ENCODE results near the gene AKT2. TPM values are rescaled to one million over a fixed set of nuclear protein-coding genes. Genes with fewer than 3 reads are reported as not detected.

The AKT2 gene
- total RNA-seq, 2 experiments from 2014 or later = 139 to 144 TPM

GRCh38 chr19:40323705-40324104 lies 38.6 kb upstream of the AKT2 start:
- no peaks in the 10 kb centered on the region for H3K4me1 Mint-ChIP-seq (ENCODE audit: low read depth)
- POLR2A ChIA-PET = no interaction called here

GRCh38 chr19:40322951-40323615 lies 37.9 kb upstream of the AKT2 start:
- Mint-ChIP-seq H3K27ac (no peak overlapping the region), H3K4me1 (ENCODE audit: low read depth) (no peaks in the 10 kb centered on the region)

More at GRCh38 chr19:40323705-40324104, 38.6 kb upstream of the AKT2 start:
- Mint-ChIP-seq H3K4me3 (no peak overlapping the region), H3K9me3 (no peaks in the 10 kb centered on the region), H3K27me3 (no peaks in the 10 kb centered on the region), H3K36me3 (ENCODE audit: low read depth) (peaks cover 26% of the 10 kb centered on the region), H3K27ac (no peak overlapping the region)
- TF ChIP-seq CTCF (IDR thresholded peaks at IDR 0.05) = no peak
- intact Hi-C loops (cut with micrococcal nuclease) = no loop called here
- CTCF ChIA-PET = no interaction called here
- no peak for DNase-seq
- ATAC-seq = no peak

GRCh38 chr19:40322271-40322610 lies 37.1 kb upstream of the AKT2 start:
- H3K27me3 Mint-ChIP-seq = no peaks in the 10 kb centered on the region
- DNase-seq = no peak
- no peak overlapping the region for H3K27ac Mint-ChIP-seq
- ChIA-PET CTCF (interaction anchor here (0.7 kb wide), 1 partner anchor 17 kb away, joined by 4 read pairs; no protein-coding TSS in a partner anchor), POLR2A (no interaction called here)
- ATAC-seq = no peak
- TF ChIP-seq CTCF (IDR thresholded peaks at IDR 0.05) = no peak
- peaks cover 20% of the 10 kb centered on the region for H3K36me3 Mint-ChIP-seq (ENCODE audit: low read depth)
- H3K4me1 Mint-ChIP-seq (ENCODE audit: low read depth) = no peaks in the 10 kb centered on the region
- no peak overlapping the region for H3K4me3 Mint-ChIP-seq
- no peaks in the 10 kb centered on the region for H3K9me3 Mint-ChIP-seq
- intact Hi-C loops (cut with micrococcal nuclease) = no loop called here

More at GRCh38 chr19:40322951-40323615, 37.9 kb upstream of the AKT2 start:
- ATAC-seq (no peak), DNase-seq (no peak)
- CTCF ChIA-PET = no interaction called here
- Mint-ChIP-seq H3K4me3 (no peak overlapping the region), H3K27me3 (no peaks in the 10 kb centered on the region), H3K36me3 (ENCODE audit: low read depth) (peaks cover 22% of the 10 kb centered on the region), H3K9me3 (no peaks in the 10 kb centered on the region)
- intact Hi-C loops (cut with micrococcal nuclease) = no loop called here
- TF ChIP-seq CTCF (IDR thresholded peaks at IDR 0.05) = no peak
- POLR2A ChIA-PET = no interaction called here

GRCh38 chr19:40321566-40322270 lies 36.6 kb upstream of the AKT2 start:
- Mint-ChIP-seq H3K27me3 (no peaks in the 10 kb centered on the region), H3K9me3 (no peaks in the 10 kb centered on the region), H3K4me3 (no peak overlapping the region), H3K4me1 (ENCODE audit: low read depth) (no peaks in the 10 kb centered on the region), H3K27ac (no peak overlapping the region), H3K36me3 (ENCODE audit: low read depth) (peaks cover 22% of the 10 kb centered on the region)
- ChIA-PET CTCF (interaction anchor here (0.7 kb wide), 1 partner anchor 17 kb away, joined by 4 read pairs; no protein-coding TSS in a partner anchor), POLR2A (no interaction called here)
- no peak for TF ChIP-seq CTCF (IDR thresholded peaks at IDR 0.05)
- DNase-seq (no peak), ATAC-seq (no peak)
- intact Hi-C loops (cut with micrococcal nuclease) = no loop called here

GRCh38 chr19:40321076-40321475 lies 35.9 kb upstream of the AKT2 start:
- intact Hi-C loops (cut with micrococcal nuclease) = no loop called here
- Mint-ChIP-seq H3K4me1 (ENCODE audit: low read depth) (no peaks in the 10 kb centered on the region), H3K27me3 (no peaks in the 10 kb centered on the region), H3K4me3 (no peak overlapping the region), H3K36me3 (ENCODE audit: low read depth) (peaks cover 19% of the 10 kb centered on the region), H3K27ac (no peak overlapping the region), H3K9me3 (no peaks in the 10 kb centered on the region)
- TF ChIP-seq CTCF (IDR thresholded peaks at IDR 0.05) = no peak
- ChIA-PET CTCF (no interaction called here), POLR2A (no interaction called here)
- DNase-seq = no peak
- no peak for ATAC-seq
